Peyer's patch (tissue), 4 donors: ENCODE results near the gene PPTC7. TPM values are rescaled to one million over a fixed set of nuclear protein-coding genes. Genes with fewer than 3 reads are reported as not detected.
"Not testable (repeated sequence)": the region's sequence is repeated elsewhere in the genome, so short reads cannot be mapped to it uniquely, and the experiment has no call there.

Experiments
- DNase-seq, 3 donors: peaks; one replicate each; pipeline ENCODE4 v3.0.0-alpha.2; 2017 to 2019
- H3K27ac ChIP-seq, 4 donors: fragments of 200-600 bp; sonication (generic); one replicate each; pipeline ENCODE4 v1.5.1; 2016 to 2019
- H3K27me3 ChIP-seq, 2 donors: fragments of 200-600 bp; sonication (generic); one replicate each; pipeline ENCODE4 v1.5.1; 2019
- H3K36me3 ChIP-seq, 3 donors: fragments of 200-600 bp; sonication (generic); one replicate each; pipeline ENCODE4 v1.5.1; 2016 to 2019
- H3K4me1 ChIP-seq, 4 donors: fragments of 200-600 bp; sonication (generic); one replicate each; pipeline ENCODE4 v1.5.1; 2016 to 2019
- H3K4me3 ChIP-seq, 4 donors: fragments of 200-600 bp; sonication (generic); 1 replicate in 3 of 4; 2 replicates in 1 of 4; pipeline ENCODE4 v1.5.1; 2016 to 2019; ENCODE audit warnings: mild to moderate bottlenecking in 1 of 4
- H3K9me3 ChIP-seq, 4 donors: fragments of 200-600 bp; sonication (generic); one replicate each; pipeline ENCODE4 v1.5.1; 2016 to 2019; ENCODE audit warnings: mild to moderate bottlenecking in 1 of 4
- CTCF ChIP-seq, 6 experiments: fragments of 450-650 bp in 4 of 6; fragments of 200-600 bp in 2 of 6; sonication (generic) in 1 of 6; IDR thresholded peaks; one replicate each; pipeline ENCODE4 v1.5.1; 2017 to 2019; ENCODE audit warnings: antibody characterized with exemption in 6 of 6, mild to moderate bottlenecking in 3 of 6, moderate library complexity in 1 of 6
- POLR2A ChIP-seq, 2 donors: fragments of 450-650 bp; IDR thresholded peaks; one replicate each; pipeline ENCODE4 v1.5.1; 2017; ENCODE audit warnings: antibody characterized with exemption in 2 of 2, mild to moderate bottlenecking in 2 of 2, moderate library complexity in 2 of 2
- total RNA-seq, 4 donors: library from RNA; depleted of rRNA; stranded (reverse); fragments of >200 nt; gene quantifications; one replicate each; pipeline ENCODE4 v1.1.0, GENCODE V29; 2016

Gene PPTC7
- total RNA-seq, 4 donors from 2014 or later = 19.5 to 21.4 (median 20.1) TPM

DNA sequence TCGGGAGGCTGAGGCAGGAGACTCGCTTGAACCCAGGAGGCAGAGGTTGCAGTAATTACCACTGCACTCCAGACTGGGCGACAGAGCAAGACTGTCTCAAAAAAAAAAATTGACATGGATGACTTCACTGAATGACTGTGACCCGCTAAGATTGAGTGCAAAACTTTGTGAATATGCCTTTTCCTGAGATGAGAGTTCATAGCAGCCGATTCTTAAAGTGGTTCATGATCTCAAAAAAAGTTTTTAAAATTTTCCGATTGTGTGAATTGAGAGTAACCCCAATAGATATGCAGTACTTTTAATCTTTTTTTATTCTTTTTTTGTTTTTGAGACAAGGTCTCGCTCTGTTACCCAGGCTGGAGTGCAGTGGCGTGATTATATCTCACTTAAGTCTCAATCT lies 32.1 kb upstream of the PPTC7 start:
- no peak overlapping the region for H3K4me3 ChIP-seq
- H3K9me3 ChIP-seq = no peaks in the 10 kb centered on the region
- no peak for TF ChIP-seq CTCF (IDR thresholded peaks at IDR 0.05)
- no peak for TF ChIP-seq POLR2A (IDR thresholded peaks at IDR 0.05)
- peak overlapping the region in 1 of 4 donors; percentile 85 for H3K27ac ChIP-seq
- peaks cover 0 to 7% (median 0%) of the 10 kb centered on the region in 4 donors for H3K4me1 ChIP-seq
- H3K27me3 ChIP-seq = no peaks in the 10 kb centered on the region
- no peaks in the 10 kb centered on the region for H3K36me3 ChIP-seq
- no peak for DNase-seq

- H3K4me3 ChIP-seq = peak within 1 kb of the TSS; percentile 52 to 91 (median 63)
- no peaks in the 10 kb centered on the region for H3K36me3 ChIP-seq
- peaks cover 0 to 7% (median 0%) of the 10 kb centered on the region in 4 donors for H3K4me1 ChIP-seq
- no peaks in the 10 kb centered on the region for H3K9me3 ChIP-seq
- DNase-seq = peak; percentile 96 to 99 (median 98)
- H3K27me3 ChIP-seq = no peaks in the 10 kb centered on the region
- H3K27ac ChIP-seq = peak within 1 kb of the TSS; percentile 68 to 85 (median 72)
- TF ChIP-seq POLR2A (IDR thresholded peaks at IDR 0.05) (no peak), CTCF (IDR thresholded peaks at IDR 0.05) (peak in 5 of 6 experiments; percentile 2 to 21 (median 6))
These were observed 30.9 kb upstream of the PPTC7 start, which contains the start of gene TCTN1 for GRCh38 chr12:110613771-110614684. Gene TCTN1 (plus strand): TSS chr12:110614129. CDS start chr12:110614183, 54 bp downstream.

DNA sequence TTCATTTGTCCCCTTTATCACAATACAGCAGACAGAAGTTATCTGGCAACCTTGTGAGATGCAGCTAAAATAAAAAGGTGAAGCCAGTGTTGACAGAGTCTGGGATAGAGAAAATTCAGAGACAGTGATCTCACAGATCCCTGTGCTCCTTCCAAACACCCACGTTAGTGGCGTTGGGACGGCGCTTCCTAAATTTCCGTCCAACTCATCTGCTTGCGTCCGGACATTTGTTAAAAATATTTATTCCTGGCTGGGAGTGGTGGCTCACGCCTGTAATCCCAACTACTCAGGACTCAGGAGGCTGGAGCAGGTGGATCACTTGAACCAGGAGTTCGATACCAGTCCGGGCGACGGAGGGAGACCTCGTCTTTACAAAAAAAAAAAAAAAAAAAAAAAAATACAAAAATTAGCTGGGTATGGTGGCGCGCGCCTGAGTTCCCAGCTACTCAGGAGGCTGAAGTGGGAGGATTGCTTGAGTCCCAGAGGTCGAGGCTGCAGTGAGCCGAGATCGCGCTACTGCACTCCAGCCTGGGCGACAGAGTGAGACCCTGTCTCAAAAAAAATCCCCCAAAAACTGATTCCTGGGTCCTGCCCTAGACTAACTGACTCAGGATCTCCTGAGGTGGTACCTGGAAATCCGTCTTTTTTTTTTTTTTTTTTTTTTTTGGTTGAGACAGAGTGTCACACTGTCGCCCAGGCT lies 30.1 kb upstream of the PPTC7 start:
- Histone ChIP-seq H3K27me3 (no peaks in the 10 kb centered on the region), H3K36me3 (no peaks in the 10 kb centered on the region), H3K4me3 (peak overlapping the region; percentile 52 to 91 (median 63)), H3K9me3 (no peaks in the 10 kb centered on the region), H3K4me1 (peaks cover 0 to 7% (median 0%) of the 10 kb centered on the region in 4 donors), H3K27ac (peak overlapping the region; percentile 68 to 85 (median 72))
- TF ChIP-seq POLR2A (IDR thresholded peaks at IDR 0.05) (no peak), CTCF (IDR thresholded peaks at IDR 0.05) (no peak)
- DNase-seq = peak in 1 of 3 donors; percentile 46

GRCh38 chr12:110606253-110606611 lies 23.1 kb upstream of the PPTC7 start:
- Histone ChIP-seq H3K4me1 (no peaks in the 10 kb centered on the region), H3K27ac (peak overlapping the region in 3 of 4 donors; percentile 50 to 84 (median 80)), H3K4me3 (peak overlapping the region; percentile 17 to 32 (median 26)), H3K27me3 (no peaks in the 10 kb centered on the region), H3K36me3 (no peaks in the 10 kb centered on the region), H3K9me3 (no peaks in the 10 kb centered on the region)
- peak in 1 of 3 donors; percentile 43 for DNase-seq
- TF ChIP-seq POLR2A (IDR thresholded peaks at IDR 0.05) (no peak), CTCF (IDR thresholded peaks at IDR 0.05) (no peak)

- not testable (repeated sequence) for H3K27ac ChIP-seq, H3K9me3 ChIP-seq, H3K4me1 ChIP-seq, H3K27me3 ChIP-seq, H3K4me3 ChIP-seq, H3K36me3 ChIP-seq
- peak; percentile 43 to 93 (median 82) for TF ChIP-seq CTCF (IDR thresholded peaks at IDR 0.05)
- peak in 1 of 3 donors; percentile 76 for DNase-seq
These were observed 19.1 kb upstream of the PPTC7 start for GRCh38 chr12:110602085-110602814.
